GM18520 (cell line): ENCODE measurements around the gene LRRC27.

Experiments
- ATAC-seq: cut with Tn5 transposase; IDR thresholded peaks from one replicate; pipeline ENCODE4 v1.9.1; 2021; ENCODE audit not compliant: unreplicated experiment

Gene LRRC27

GRCh38 chr10:132300582-132300981 lies 31.4 kb upstream of the LRRC27 start:
- ATAC-seq = no peak

- no peak for ATAC-seq
Observed at GRCh38 chr10:132301371-132302330, 30.3 kb upstream of the LRRC27 start.

- no peak for ATAC-seq
Observed at GRCh38 chr10:132302421-132303310, 29.3 kb upstream of the LRRC27 start.

- no peak for ATAC-seq
Observed at GRCh38 chr10:132303361-132304115, 28.5 kb upstream of the LRRC27 start.

GRCh38 chr10:132304756-132305509 lies 27.1 kb upstream of the LRRC27 start:
- ATAC-seq = no peak

- no peak for ATAC-seq
Observed at GRCh38 chr10:132305654-132306342, 26.2 kb upstream of the LRRC27 start.

GRCh38 chr10:132306343-132306685 lies 25.7 kb upstream of the LRRC27 start:
- ATAC-seq = no peak

- ATAC-seq = peak; percentile 6
Observed at GRCh38 chr10:132306864-132307751, 24.9 kb upstream of the LRRC27 start.

- ATAC-seq = peak; percentile 62
Observed at GRCh38 chr10:132307823-132308586, 24.0 kb upstream of the LRRC27 start, which contains the start of gene STK32C. STK32C (minus strand) TSS chr10:132307950; CDS start chr10:132307833, 117 bp downstream.

- no peak for ATAC-seq
Observed at GRCh38 chr10:132308587-132309470, 23.2 kb upstream of the LRRC27 start.

- no peak for ATAC-seq
Observed at GRCh38 chr10:132309471-132309865, 22.5 kb upstream of the LRRC27 start.

GRCh38 chr10:132309879-132310591 lies 22.0 kb upstream of the LRRC27 start:
- no peak for ATAC-seq

GRCh38 chr10:132310701-132311337 lies 21.2 kb upstream of the LRRC27 start:
- ATAC-seq = no peak

- ATAC-seq = no peak
Observed at GRCh38 chr10:132311338-132311939, 20.6 kb upstream of the LRRC27 start.

GRCh38 chr10:132313305-132313704 lies 18.7 kb upstream of the LRRC27 start:
- no peak for ATAC-seq
